ENCODE data around the gene STC2. TPM values are rescaled to one million over a fixed set of nuclear protein-coding genes. Genes with fewer than 3 reads are reported as not detected.

The STC2 gene
- total and polyA plus RNA-seq, 2 donors: 0.48 to 0.80 TPM

- H3K4me3 ChIP-seq (ENCODE audit: low read length in 2 of 2): no peak overlapping the region
- no peaks in the 10 kb centered on the region for H3K4me1 ChIP-seq (ENCODE audit: control insufficient read depth in 2 of 2, insufficient read depth in 2 of 2, low read length in 2 of 2)
- peaks cover 11 to 34% of the 10 kb centered on the region in 2 donors for H3K27me3 ChIP-seq (ENCODE audit: control insufficient read depth in 2 of 2, insufficient read depth in 1 of 2, low read length in 1 of 2)
- peaks cover 0 to 3% of the 10 kb centered on the region in 2 donors for H3K9me3 ChIP-seq (ENCODE audit: control insufficient read depth in 2 of 2, insufficient read depth in 1 of 2, low read length in 1 of 2)
- H3K27ac ChIP-seq (ENCODE audit: low read depth in 1 of 2, low read length in 1 of 2): no peak overlapping the region
- no peak for DNase-seq (ENCODE audit: low read depth in 6 of 9, low spot score in 9 of 9)
- no peaks in the 10 kb centered on the region for H3K36me3 ChIP-seq (ENCODE audit: control insufficient read depth in 2 of 2, insufficient read depth in 2 of 2, low read length in 1 of 2)
- 87% methylated on average over 10 of the region's 10 CpGs for WGBS
These were observed 45.3 kb downstream of the STC2 start for GRCh38 chr5:173282916-173283315.

GRCh38 chr5:173281910-173282309 is 46.3 kb downstream of the STC2 start:
- no peak for DNase-seq (ENCODE audit: low read depth in 6 of 9, low spot score in 9 of 9)
- WGBS: 35% methylated on average over 6 of the region's 6 CpGs
- H3K27me3 ChIP-seq (ENCODE audit: control insufficient read depth in 2 of 2, insufficient read depth in 1 of 2, low read length in 1 of 2): peaks cover 11 to 32% of the 10 kb centered on the region in 2 donors

GRCh38 chr5:173279166-173279565 is 49.0 kb downstream of the STC2 start:
- Histone ChIP-seq H3K36me3 (ENCODE audit: control insufficient read depth in 2 of 2, insufficient read depth in 2 of 2, low read length in 1 of 2) (no peaks in the 10 kb centered on the region), H3K4me1 (ENCODE audit: control insufficient read depth in 2 of 2, insufficient read depth in 2 of 2, low read length in 2 of 2) (no peaks in the 10 kb centered on the region), H3K27ac (ENCODE audit: low read depth in 1 of 2, low read length in 1 of 2) (no peak overlapping the region), H3K27me3 (ENCODE audit: control insufficient read depth in 2 of 2, insufficient read depth in 1 of 2, low read length in 1 of 2) (peaks cover 11 to 30% of the 10 kb centered on the region in 2 donors), H3K9me3 (ENCODE audit: control insufficient read depth in 2 of 2, insufficient read depth in 1 of 2, low read length in 1 of 2) (peaks cover 0 to 3% of the 10 kb centered on the region in 2 donors), H3K4me3 (ENCODE audit: low read length in 2 of 2) (no peak overlapping the region)
- 97% methylated on average over 5 of the region's 5 CpGs for WGBS
- no peak for DNase-seq (ENCODE audit: low read depth in 6 of 9, low spot score in 9 of 9)

More at GRCh38 chr5:173281910-173282309, 46.3 kb downstream of the STC2 start:
- peaks cover 0 to 3% of the 10 kb centered on the region in 2 donors for H3K9me3 ChIP-seq (ENCODE audit: control insufficient read depth in 2 of 2, insufficient read depth in 1 of 2, low read length in 1 of 2)
- H3K4me1 ChIP-seq (ENCODE audit: control insufficient read depth in 2 of 2, insufficient read depth in 2 of 2, low read length in 2 of 2): no peaks in the 10 kb centered on the region
- no peak overlapping the region for H3K4me3 ChIP-seq (ENCODE audit: low read length in 2 of 2)
- H3K36me3 ChIP-seq (ENCODE audit: control insufficient read depth in 2 of 2, insufficient read depth in 2 of 2, low read length in 1 of 2): no peaks in the 10 kb centered on the region
- H3K27ac ChIP-seq (ENCODE audit: low read depth in 1 of 2, low read length in 1 of 2): no peak overlapping the region

- Histone ChIP-seq H3K9me3 (ENCODE audit: control insufficient read depth in 2 of 2, insufficient read depth in 1 of 2, low read length in 1 of 2) (peaks cover 0 to under 1% of the 10 kb centered on the region in 2 donors), H3K4me1 (ENCODE audit: control insufficient read depth in 2 of 2, insufficient read depth in 2 of 2, low read length in 2 of 2) (no peaks in the 10 kb centered on the region), H3K4me3 (ENCODE audit: low read length in 2 of 2) (no peak overlapping the region), H3K36me3 (ENCODE audit: control insufficient read depth in 2 of 2, insufficient read depth in 2 of 2, low read length in 1 of 2) (no peaks in the 10 kb centered on the region), H3K27me3 (ENCODE audit: control insufficient read depth in 2 of 2, insufficient read depth in 1 of 2, low read length in 1 of 2) (peaks cover 8 to 25% of the 10 kb centered on the region in 2 donors), H3K27ac (ENCODE audit: low read depth in 1 of 2, low read length in 1 of 2) (no peak overlapping the region)
- no peak for DNase-seq (ENCODE audit: low read depth in 6 of 9, low spot score in 9 of 9)
- 91% methylated on average over 5 of the region's 5 CpGs for WGBS
These were observed 49.6 kb downstream of the STC2 start for GRCh38 chr5:173278641-173279040.

GRCh38 chr5:173278172-173278571 is 50.0 kb downstream of the STC2 start:
- Histone ChIP-seq H3K4me3 (ENCODE audit: low read length in 2 of 2) (no peak overlapping the region), H3K27me3 (ENCODE audit: control insufficient read depth in 2 of 2, insufficient read depth in 1 of 2, low read length in 1 of 2) (peaks cover 6 to 20% of the 10 kb centered on the region in 2 donors), H3K4me1 (ENCODE audit: control insufficient read depth in 2 of 2, insufficient read depth in 2 of 2, low read length in 2 of 2) (no peaks in the 10 kb centered on the region), H3K9me3 (ENCODE audit: control insufficient read depth in 2 of 2, insufficient read depth in 1 of 2, low read length in 1 of 2) (no peaks in the 10 kb centered on the region), H3K36me3 (ENCODE audit: control insufficient read depth in 2 of 2, insufficient read depth in 2 of 2, low read length in 1 of 2) (no peaks in the 10 kb centered on the region), H3K27ac (ENCODE audit: low read depth in 1 of 2, low read length in 1 of 2) (no peak overlapping the region)
- DNase-seq (ENCODE audit: low read depth in 6 of 9, low spot score in 9 of 9): no peak
- 90% methylated on average over 9 of the region's 9 CpGs for WGBS

GRCh38 chr5:173274771-173275170 is 53.4 kb downstream of the STC2 start:
- no peaks in the 10 kb centered on the region for H3K4me1 ChIP-seq (ENCODE audit: control insufficient read depth in 2 of 2, insufficient read depth in 2 of 2, low read length in 2 of 2)
- H3K27me3 ChIP-seq (ENCODE audit: control insufficient read depth in 2 of 2, insufficient read depth in 1 of 2, low read length in 1 of 2): peaks cover 0 to 7% of the 10 kb centered on the region in 2 donors
- no peak overlapping the region for H3K4me3 ChIP-seq (ENCODE audit: low read length in 2 of 2)
- WGBS: 95% methylated on average over 1 of the region's 1 CpG
- no peak for DNase-seq (ENCODE audit: low read depth in 6 of 9, low spot score in 9 of 9)
- H3K27ac ChIP-seq (ENCODE audit: low read depth in 1 of 2, low read length in 1 of 2): no peak overlapping the region
- peaks cover 0 to 4% of the 10 kb centered on the region in 2 donors for H3K9me3 ChIP-seq (ENCODE audit: control insufficient read depth in 2 of 2, insufficient read depth in 1 of 2, low read length in 1 of 2)
- no peaks in the 10 kb centered on the region for H3K36me3 ChIP-seq (ENCODE audit: control insufficient read depth in 2 of 2, insufficient read depth in 2 of 2, low read length in 1 of 2)

GRCh38 chr5:173271419-173271818 is 56.8 kb downstream of the STC2 start:
- Histone ChIP-seq H3K9me3 (ENCODE audit: control insufficient read depth in 2 of 2, insufficient read depth in 1 of 2, low read length in 1 of 2) (peaks cover 0 to 4% of the 10 kb centered on the region in 2 donors), H3K36me3 (ENCODE audit: control insufficient read depth in 2 of 2, insufficient read depth in 2 of 2, low read length in 1 of 2) (no peaks in the 10 kb centered on the region), H3K27me3 (ENCODE audit: control insufficient read depth in 2 of 2, insufficient read depth in 1 of 2, low read length in 1 of 2) (peaks cover 0 to 14% of the 10 kb centered on the region in 2 donors), H3K4me3 (ENCODE audit: low read length in 2 of 2) (no peak overlapping the region), H3K27ac (ENCODE audit: low read depth in 1 of 2, low read length in 1 of 2) (no peak overlapping the region), H3K4me1 (ENCODE audit: control insufficient read depth in 2 of 2, insufficient read depth in 2 of 2, low read length in 2 of 2) (no peaks in the 10 kb centered on the region)
- 61% methylated on average over 10 of the region's 10 CpGs for WGBS
- DNase-seq (ENCODE audit: low read depth in 6 of 9, low spot score in 9 of 9): no peak

GRCh38 chr5:173268750-173269432 is 59.3 kb downstream of the STC2 start:
- Histone ChIP-seq H3K27me3 (ENCODE audit: control insufficient read depth in 2 of 2, insufficient read depth in 1 of 2, low read length in 1 of 2) (peaks cover 0 to 17% of the 10 kb centered on the region in 2 donors), H3K36me3 (ENCODE audit: control insufficient read depth in 2 of 2, insufficient read depth in 2 of 2, low read length in 1 of 2) (no peaks in the 10 kb centered on the region), H3K9me3 (ENCODE audit: control insufficient read depth in 2 of 2, insufficient read depth in 1 of 2, low read length in 1 of 2) (peaks cover 0 to 4% of the 10 kb centered on the region in 2 donors), H3K27ac (ENCODE audit: low read depth in 1 of 2, low read length in 1 of 2) (no peak overlapping the region), H3K4me3 (ENCODE audit: low read length in 2 of 2) (no peak overlapping the region), H3K4me1 (ENCODE audit: control insufficient read depth in 2 of 2, insufficient read depth in 2 of 2, low read length in 2 of 2) (no peaks in the 10 kb centered on the region)
- no peak for DNase-seq (ENCODE audit: low read depth in 6 of 9, low spot score in 9 of 9)
- 90% methylated on average over 14 of the region's 14 CpGs for WGBS

- Histone ChIP-seq H3K9me3 (ENCODE audit: control insufficient read depth in 2 of 2, insufficient read depth in 1 of 2, low read length in 1 of 2) (no peaks in the 10 kb centered on the region), H3K27me3 (ENCODE audit: control insufficient read depth in 2 of 2, insufficient read depth in 1 of 2, low read length in 1 of 2) (peaks cover 0 to 16% of the 10 kb centered on the region in 2 donors), H3K4me1 (ENCODE audit: control insufficient read depth in 2 of 2, insufficient read depth in 2 of 2, low read length in 2 of 2) (no peaks in the 10 kb centered on the region), H3K36me3 (ENCODE audit: control insufficient read depth in 2 of 2, insufficient read depth in 2 of 2, low read length in 1 of 2) (no peaks in the 10 kb centered on the region), H3K27ac (ENCODE audit: low read depth in 1 of 2, low read length in 1 of 2) (no peak overlapping the region), H3K4me3 (ENCODE audit: low read length in 2 of 2) (no peak overlapping the region)
- no peak for DNase-seq (ENCODE audit: low read depth in 6 of 9, low spot score in 9 of 9)
- 81% methylated on average over 10 of the region's 10 CpGs for WGBS
These were observed 62.8 kb downstream of the STC2 start for GRCh38 chr5:173265433-173265832.
